Transverse colon (tissue), 4 donors: ENCODE results near the gene MYBPC2.

Source experiments
- EP300 ChIP-seq: sonication (generic); formaldehyde crosslinking; IDR thresholded peaks from one replicate; pipeline ENCODE4 v1.6.1; 2017; ENCODE audit warnings: antibody characterized with exemption, low read depth
- POLR2A ChIP-seq: fragments of 450-650 bp; IDR thresholded peaks from one replicate; pipeline ENCODE4 v1.6.1; 2016; ENCODE audit warnings: antibody characterized with exemption, mild to moderate bottlenecking, moderate library complexity
- POLR2AphosphoS5 ChIP-seq, 3 donors: sonication (generic); formaldehyde crosslinking; IDR thresholded peaks; one replicate each; pipeline ENCODE4 v1.6.1; 2016; ENCODE audit warnings: antibody characterized with exemption in 3 of 3
- TF ChIP-seq, protein P1 (sequence below), 5 experiments: fragments of 200-600 bp in 3 of 5; fragments of 450-650 bp in 2 of 5; sonication (generic) in 3 of 5; IDR thresholded peaks; 1 replicate in 2 of 5; 2 replicates in 3 of 5; pipeline ENCODE4 v1.5.1; 2016 to 2017; ENCODE audit warnings: antibody characterized with exemption in 5 of 5, inconsistent platforms in 3 of 5, mild to moderate bottlenecking in 2 of 5, moderate library complexity in 1 of 5

DNA sequence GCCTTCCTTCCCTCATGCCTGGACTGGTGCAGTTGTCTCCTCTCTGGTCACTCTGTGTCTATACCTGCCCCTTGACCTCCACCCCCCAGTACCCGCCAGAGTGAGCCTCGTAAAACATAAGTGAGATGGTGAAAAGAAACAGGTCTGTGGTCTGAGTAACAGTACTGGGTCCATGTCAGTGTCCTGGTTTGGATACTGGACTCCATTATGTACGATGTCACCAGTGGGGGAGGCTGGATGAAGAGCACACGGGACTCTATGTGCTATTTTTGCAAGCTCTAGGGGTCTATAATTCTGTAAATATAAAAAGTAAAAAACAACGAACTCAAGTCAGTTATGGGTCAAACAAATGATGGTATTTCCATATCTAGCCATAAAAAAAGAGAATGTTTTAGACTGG, 14.4 kb downstream of the MYBPC2 start:
- TF ChIP-seq, protein P1, sequence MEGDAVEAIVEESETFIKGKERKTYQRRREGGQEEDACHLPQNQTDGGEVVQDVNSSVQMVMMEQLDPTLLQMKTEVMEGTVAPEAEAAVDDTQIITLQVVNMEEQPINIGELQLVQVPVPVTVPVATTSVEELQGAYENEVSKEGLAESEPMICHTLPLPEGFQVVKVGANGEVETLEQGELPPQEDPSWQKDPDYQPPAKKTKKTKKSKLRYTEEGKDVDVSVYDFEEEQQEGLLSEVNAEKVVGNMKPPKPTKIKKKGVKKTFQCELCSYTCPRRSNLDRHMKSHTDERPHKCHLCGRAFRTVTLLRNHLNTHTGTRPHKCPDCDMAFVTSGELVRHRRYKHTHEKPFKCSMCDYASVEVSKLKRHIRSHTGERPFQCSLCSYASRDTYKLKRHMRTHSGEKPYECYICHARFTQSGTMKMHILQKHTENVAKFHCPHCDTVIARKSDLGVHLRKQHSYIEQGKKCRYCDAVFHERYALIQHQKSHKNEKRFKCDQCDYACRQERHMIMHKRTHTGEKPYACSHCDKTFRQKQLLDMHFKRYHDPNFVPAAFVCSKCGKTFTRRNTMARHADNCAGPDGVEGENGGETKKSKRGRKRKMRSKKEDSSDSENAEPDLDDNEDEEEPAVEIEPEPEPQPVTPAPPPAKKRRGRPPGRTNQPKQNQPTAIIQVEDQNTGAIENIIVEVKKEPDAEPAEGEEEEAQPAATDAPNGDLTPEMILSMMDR (IDR thresholded peaks at IDR 0.05): no peak
- no peak for TF ChIP-seq POLR2A
- TF ChIP-seq EP300: no peak
- TF ChIP-seq POLR2AphosphoS5 (IDR thresholded peaks at IDR 0.05): no peak
